Measurements from ENCODE around the gene RALB. TPM values are rescaled to one million over a fixed set of nuclear protein-coding genes. Genes with fewer than 3 reads are reported as not detected.
A peak's percentile ranks its signal among the peaks of the same experiment; 100 is the strongest.

Gene RALB
- total and polyA plus RNA-seq, 2 experiments from 2014 or later: 15.2 to 17.4 TPM

DNA sequence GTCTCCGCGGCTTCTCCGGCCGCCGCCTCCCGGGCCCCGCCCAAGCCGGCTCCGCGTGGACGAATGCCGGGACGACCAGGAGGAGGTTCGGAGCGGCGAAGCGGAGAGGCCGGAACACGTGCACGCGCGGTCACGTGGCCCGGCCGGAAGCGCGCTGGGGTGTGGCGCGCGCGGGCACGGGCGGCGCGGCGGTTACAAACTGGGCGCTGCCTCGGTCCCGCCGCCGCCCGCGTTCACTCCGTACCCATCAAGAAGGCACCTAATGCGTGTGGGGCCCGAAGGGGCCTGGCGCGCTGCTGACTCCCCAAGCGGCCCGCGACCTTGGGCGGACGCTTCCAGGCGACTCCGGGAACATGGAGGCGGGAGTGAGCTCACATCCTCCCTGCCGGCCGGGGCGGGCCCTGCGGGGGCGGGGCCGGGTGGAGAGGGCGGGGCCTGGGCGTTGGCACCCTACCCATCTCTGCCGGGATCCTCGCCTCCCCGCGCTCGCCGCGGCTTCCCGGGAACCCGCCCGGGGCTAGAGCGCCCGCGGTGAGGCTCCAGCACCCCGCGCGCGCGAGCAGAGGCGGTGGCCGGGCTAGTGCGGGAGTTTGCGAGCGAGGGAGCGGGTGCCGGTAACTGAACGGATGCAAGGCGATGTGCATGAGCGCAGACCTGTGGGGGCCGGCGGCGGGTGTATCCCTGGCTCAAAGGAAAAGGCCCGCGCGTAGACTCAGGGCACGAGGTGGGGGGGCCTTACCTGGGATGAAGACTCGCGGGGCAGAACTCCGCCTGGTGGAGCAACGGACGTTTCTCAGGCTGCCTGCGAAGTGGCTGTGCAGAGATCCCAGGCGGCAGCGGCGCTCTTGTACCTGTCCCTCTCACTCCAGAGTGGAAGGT is 29.4 kb upstream of the RALB start, which contains the start of gene TMEM185B (continued):
- TF ChIP-seq POLR2AphosphoS5 (IDR thresholded peaks at IDR 0.05; ENCODE audit: low read depth) (peak; percentile 60; the same call in 1 of the 2 replicates), CREB1 (CRISPR knock-in tag; IDR thresholded peaks at IDR 0.05; ENCODE audit: low read depth) (peak; percentile 45; the same call in 1 of the 2 replicates), EZH2phosphoT487 (IDR thresholded peaks at IDR 0.05; ENCODE audit: unreplicated experiment) (no peak), NANOG (IDR thresholded peaks at IDR 0.05; ENCODE audit: borderline replicate concordance) (no peak), ZNF114 (CRISPR knock-in tag; IDR thresholded peaks at IDR 0.05) (no peak), STAT1 (IDR thresholded peaks at IDR 0.05; ENCODE audit: unreplicated experiment) (no peak), ZNF331 (CRISPR knock-in tag; IDR thresholded peaks at IDR 0.05; ENCODE audit: low read depth) (no peak), EZH2 (IDR thresholded peaks at IDR 0.05; ENCODE audit: low read depth, unreplicated experiment) (no peak)
- TF ChIP-seq, protein P1, sequence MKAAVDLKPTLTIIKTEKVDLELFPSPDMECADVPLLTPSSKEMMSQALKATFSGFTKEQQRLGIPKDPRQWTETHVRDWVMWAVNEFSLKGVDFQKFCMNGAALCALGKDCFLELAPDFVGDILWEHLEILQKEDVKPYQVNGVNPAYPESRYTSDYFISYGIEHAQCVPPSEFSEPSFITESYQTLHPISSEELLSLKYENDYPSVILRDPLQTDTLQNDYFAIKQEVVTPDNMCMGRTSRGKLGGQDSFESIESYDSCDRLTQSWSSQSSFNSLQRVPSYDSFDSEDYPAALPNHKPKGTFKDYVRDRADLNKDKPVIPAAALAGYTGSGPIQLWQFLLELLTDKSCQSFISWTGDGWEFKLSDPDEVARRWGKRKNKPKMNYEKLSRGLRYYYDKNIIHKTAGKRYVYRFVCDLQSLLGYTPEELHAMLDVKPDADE (IDR thresholded peaks at IDR 0.05): no peak

DNA sequence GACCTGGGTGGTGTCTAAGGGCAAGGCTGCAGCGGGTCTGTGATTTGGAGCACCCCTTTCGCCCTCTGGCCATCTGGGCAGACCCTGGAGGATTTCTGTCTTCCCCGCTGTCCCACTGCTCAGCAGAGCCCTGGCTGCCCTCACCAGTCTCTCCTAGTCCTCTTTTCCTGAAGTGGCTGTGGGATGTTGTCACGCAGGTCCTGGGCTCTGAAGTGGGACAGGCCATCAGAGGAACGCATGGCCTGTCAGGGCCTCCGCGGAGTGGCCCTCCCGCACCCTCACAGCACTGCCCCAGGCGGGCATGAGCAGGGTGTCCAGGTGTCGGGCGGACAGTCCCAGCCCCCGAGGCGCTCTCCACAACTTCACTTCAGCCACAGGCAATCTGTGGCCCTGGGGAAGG is 28.4 kb upstream of the RALB start:
- Histone ChIP-seq H3K36me3 (ENCODE audit: insufficient read depth) (no peaks in the 10 kb centered on the region; the same call in 1 of the 2 replicates), H3K79me2 (replicated peaks; ENCODE audit: insufficient read depth) (peaks cover 14% of the 10 kb centered on the region), H4K20me1 (replicated peaks; ENCODE audit: insufficient read depth) (peaks cover 11% of the 10 kb centered on the region; the same call in 1 of the 2 replicates), H3K27me3 (ENCODE audit: insufficient read depth) (peaks cover 29% of the 10 kb centered on the region), H3F3A (replicated peaks; ENCODE audit: low read depth) (no peaks in the 10 kb centered on the region), H3K27ac (ENCODE audit: low read depth) (no peak overlapping the region), H3K9me2 (ENCODE audit: insufficient read depth) (peaks cover 6% of the 10 kb centered on the region; the same call in 1 of the 2 replicates), H3K4me1 (ENCODE audit: insufficient read depth) (no peaks in the 10 kb centered on the region; the same call in 1 of the 2 replicates), H3K4me3 (peak overlapping the region; percentile 66; the same call in 1 of the 2 replicates), H2AFZ (no peak overlapping the region; the same call in 1 of the 2 replicates), H3K4me2 (peak overlapping the region; percentile 86; the same call in 1 of the 2 replicates)
- H3K4me1 Mint-ChIP-seq: peaks cover 18% of the 10 kb centered on the region
- ATAC-seq (no peak), DNase-seq (ENCODE audit: low spot score) (no peak)
- no peak overlapping the region for H3K27ac Mint-ChIP-seq
- H3K9me3 Mint-ChIP-seq: peaks cover 13% of the 10 kb centered on the region
- peaks cover 20% of the 10 kb centered on the region for H3K36me3 Mint-ChIP-seq (ENCODE audit: low read depth)
- H3K27me3 Mint-ChIP-seq (ENCODE audit: insufficient read depth, low read depth, poor library complexity): peaks cover 38% of the 10 kb centered on the region
- H3K4me3 Mint-ChIP-seq: peak overlapping the region; percentile 76
- TF ChIP-seq JUNB (IDR thresholded peaks at IDR 0.05; ENCODE audit: unreplicated experiment) (no peak), ZNF331 (CRISPR knock-in tag; IDR thresholded peaks at IDR 0.05; ENCODE audit: low read depth) (no peak), POLR2AphosphoS5 (IDR thresholded peaks at IDR 0.05; ENCODE audit: low read depth) (no peak), EZH2phosphoT487 (IDR thresholded peaks at IDR 0.05; ENCODE audit: unreplicated experiment) (no peak), CREB1 (CRISPR knock-in tag; IDR thresholded peaks at IDR 0.05; ENCODE audit: low read depth) (no peak), STAT1 (IDR thresholded peaks at IDR 0.05; ENCODE audit: unreplicated experiment) (no peak)
- TF ChIP-seq, protein P2, sequence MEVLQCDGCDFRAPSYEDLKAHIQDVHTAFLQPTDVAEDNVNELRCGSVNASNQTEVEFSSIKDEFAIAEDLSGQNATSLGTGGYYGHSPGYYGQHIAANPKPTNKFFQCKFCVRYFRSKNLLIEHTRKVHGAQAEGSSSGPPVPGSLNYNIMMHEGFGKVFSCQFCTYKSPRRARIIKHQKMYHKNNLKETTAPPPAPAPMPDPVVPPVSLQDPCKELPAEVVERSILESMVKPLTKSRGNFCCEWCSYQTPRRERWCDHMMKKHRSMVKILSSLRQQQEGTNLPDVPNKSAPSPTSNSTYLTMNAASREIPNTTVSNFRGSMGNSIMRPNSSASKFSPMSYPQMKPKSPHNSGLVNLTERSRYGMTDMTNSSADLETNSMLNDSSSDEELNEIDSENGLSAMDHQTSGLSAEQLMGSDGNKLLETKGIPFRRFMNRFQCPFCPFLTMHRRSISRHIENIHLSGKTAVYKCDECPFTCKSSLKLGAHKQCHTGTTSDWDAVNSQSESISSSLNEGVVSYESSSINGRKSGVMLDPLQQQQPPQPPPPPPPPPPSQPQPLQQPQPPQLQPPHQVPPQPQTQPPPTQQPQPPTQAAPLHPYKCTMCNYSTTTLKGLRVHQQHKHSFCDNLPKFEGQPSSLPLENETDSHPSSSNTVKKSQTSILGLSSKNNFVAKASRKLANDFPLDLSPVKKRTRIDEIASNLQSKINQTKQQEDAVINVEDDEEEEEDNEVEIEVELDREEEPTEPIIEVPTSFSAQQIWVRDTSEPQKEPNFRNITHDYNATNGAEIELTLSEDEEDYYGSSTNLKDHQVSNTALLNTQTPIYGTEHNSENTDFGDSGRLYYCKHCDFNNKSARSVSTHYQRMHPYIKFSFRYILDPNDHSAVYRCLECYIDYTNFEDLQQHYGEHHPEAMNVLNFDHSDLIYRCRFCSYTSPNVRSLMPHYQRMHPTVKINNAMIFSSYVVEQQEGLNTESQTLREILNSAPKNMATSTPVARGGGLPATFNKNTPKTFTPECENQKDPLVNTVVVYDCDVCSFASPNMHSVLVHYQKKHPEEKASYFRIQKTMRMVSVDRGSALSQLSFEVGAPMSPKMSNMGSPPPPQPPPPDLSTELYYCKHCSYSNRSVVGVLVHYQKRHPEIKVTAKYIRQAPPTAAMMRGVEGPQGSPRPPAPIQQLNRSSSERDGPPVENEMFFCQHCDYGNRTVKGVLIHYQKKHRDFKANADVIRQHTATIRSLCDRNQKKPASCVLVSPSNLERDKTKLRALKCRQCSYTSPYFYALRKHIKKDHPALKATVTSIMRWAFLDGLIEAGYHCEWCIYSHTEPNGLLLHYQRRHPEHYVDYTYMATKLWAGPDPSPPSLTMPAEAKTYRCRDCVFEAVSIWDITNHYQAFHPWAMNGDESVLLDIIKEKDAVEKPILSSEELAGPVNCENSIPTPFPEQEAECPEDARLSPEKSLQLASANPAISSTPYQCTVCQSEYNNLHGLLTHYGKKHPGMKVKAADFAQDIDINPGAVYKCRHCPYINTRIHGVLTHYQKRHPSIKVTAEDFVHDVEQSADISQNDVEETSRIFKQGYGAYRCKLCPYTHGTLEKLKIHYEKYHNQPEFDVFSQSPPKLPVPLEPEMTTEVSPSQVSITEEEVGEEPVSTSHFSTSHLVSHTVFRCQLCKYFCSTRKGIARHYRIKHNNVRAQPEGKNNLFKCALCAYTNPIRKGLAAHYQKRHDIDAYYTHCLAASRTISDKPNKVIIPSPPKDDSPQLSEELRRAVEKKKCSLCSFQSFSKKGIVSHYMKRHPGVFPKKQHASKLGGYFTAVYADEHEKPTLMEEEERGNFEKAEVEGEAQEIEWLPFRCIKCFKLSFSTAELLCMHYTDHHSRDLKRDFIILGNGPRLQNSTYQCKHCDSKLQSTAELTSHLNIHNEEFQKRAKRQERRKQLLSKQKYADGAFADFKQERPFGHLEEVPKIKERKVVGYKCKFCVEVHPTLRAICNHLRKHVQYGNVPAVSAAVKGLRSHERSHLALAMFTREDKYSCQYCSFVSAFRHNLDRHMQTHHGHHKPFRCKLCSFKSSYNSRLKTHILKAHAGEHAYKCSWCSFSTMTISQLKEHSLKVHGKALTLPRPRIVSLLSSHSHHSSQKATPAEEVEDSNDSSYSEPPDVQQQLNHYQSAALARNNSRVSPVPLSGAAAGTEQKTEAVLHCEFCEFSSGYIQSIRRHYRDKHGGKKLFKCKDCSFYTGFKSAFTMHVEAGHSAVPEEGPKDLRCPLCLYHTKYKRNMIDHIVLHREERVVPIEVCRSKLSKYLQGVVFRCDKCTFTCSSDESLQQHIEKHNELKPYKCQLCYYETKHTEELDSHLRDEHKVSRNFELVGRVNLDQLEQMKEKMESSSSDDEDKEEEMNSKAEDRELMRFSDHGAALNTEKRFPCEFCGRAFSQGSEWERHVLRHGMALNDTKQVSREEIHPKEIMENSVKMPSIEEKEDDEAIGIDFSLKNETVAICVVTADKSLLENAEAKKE (CRISPR knock-in tag; IDR thresholded peaks at IDR 0.05): no peak
- TF ChIP-seq, protein P3, sequence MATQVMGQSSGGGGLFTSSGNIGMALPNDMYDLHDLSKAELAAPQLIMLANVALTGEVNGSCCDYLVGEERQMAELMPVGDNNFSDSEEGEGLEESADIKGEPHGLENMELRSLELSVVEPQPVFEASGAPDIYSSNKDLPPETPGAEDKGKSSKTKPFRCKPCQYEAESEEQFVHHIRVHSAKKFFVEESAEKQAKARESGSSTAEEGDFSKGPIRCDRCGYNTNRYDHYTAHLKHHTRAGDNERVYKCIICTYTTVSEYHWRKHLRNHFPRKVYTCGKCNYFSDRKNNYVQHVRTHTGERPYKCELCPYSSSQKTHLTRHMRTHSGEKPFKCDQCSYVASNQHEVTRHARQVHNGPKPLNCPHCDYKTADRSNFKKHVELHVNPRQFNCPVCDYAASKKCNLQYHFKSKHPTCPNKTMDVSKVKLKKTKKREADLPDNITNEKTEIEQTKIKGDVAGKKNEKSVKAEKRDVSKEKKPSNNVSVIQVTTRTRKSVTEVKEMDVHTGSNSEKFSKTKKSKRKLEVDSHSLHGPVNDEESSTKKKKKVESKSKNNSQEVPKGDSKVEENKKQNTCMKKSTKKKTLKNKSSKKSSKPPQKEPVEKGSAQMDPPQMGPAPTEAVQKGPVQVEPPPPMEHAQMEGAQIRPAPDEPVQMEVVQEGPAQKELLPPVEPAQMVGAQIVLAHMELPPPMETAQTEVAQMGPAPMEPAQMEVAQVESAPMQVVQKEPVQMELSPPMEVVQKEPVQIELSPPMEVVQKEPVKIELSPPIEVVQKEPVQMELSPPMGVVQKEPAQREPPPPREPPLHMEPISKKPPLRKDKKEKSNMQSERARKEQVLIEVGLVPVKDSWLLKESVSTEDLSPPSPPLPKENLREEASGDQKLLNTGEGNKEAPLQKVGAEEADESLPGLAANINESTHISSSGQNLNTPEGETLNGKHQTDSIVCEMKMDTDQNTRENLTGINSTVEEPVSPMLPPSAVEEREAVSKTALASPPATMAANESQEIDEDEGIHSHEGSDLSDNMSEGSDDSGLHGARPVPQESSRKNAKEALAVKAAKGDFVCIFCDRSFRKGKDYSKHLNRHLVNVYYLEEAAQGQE (IDR thresholded peaks at IDR 0.05; ENCODE audit: unreplicated experiment): no peak

Measured in GM23338 (cell line).